HG02943 (cell line): ENCODE results near the gene RNF31.
"Not testable (repeated sequence)": the region's sequence is repeated elsewhere in the genome, so short reads cannot be mapped to it uniquely, and the experiment has no call there.

Source experiments
- ATAC-seq: cut with Tn5 transposase; IDR thresholded peaks from one replicate; pipeline ENCODE4 v1.9.1; 2021; ENCODE audit warnings: mild to moderate bottlenecking, low read depth, moderate library complexity; ENCODE audit not compliant: unreplicated experiment

RNF31 gene

GRCh38 chr14:24146978-24147760 is at the start of gene RNF31:
RNF31 (plus strand) TSS chr14:24147498; CDS start chr14:24147699, 201 bp downstream.
- ATAC-seq, result peak; percentile 80

DNA sequence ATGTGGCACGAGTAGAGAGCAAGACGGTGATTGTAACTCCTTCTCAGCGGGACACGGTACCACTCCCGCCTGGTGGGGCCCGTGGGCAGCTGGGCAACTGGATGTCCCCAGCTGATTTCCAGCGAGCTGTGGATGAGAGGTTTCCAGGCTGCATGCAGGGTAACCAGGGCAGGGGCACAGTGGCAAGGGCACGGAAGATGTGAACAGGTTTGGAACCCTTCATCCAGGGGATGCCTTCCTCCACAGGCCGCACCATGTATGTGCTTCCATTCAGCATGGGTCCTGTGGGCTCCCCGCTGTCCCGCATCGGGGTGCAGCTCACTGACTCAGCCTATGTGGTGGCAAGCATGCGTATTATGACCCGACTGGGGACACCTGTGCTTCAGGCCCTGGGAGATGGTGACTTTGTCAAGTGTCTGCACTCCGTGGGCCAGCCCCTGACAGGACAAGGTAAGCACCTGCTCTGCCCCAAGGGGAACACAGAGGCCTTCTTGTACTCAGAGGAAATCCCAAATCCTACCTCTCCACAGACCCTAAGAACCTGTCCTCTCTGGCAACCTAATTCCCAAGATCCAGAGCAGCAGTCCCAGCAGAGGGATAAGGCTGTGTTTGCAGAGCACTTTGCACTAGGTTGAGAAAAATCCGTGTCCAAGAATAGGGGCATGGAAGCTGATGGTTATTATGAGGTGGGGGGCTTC is 48.9 kb upstream of the RNF31 start:
- no peak for ATAC-seq

DNA sequence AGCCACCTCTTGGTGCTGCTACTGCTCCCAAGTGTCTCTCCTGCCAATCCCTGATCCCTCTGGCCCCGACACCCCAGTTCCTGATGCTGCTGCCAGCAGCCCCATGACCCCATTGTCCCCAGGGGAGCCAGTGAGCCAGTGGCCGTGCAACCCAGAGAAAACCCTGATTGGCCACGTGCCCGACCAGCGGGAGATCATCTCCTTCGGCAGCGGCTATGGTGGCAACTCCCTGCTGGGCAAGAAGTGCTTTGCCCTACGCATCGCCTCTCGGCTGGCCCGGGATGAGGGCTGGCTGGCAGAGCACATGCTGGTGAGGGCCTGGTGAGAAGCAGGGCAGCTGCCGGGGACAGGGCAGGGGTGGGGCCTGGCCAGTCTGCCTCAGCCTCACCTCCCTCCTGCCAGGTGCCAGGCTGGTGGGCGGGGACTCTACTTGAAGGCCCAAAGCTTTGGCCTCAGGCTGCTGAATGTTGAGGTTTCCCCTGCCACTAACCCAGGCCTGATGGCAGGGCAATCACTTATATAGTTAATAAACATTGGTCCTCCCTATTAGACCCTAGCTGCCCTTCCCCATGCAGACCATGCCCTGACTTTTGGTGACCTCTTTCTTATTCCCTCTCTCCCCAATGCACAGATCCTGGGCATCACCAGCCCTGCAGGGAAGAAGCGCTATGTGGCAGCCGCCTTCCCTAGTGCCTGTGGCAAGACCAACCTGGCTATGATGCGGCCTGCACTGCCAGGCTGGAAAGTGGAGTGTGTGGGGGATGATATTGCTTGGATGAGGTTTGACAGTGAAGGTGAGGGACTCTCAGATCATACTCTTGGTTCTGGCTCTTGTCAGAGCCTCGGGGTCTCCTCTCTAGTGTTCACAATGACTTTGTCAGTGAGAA is 48.1 kb upstream of the RNF31 start:
- no peak for ATAC-seq

DNA sequence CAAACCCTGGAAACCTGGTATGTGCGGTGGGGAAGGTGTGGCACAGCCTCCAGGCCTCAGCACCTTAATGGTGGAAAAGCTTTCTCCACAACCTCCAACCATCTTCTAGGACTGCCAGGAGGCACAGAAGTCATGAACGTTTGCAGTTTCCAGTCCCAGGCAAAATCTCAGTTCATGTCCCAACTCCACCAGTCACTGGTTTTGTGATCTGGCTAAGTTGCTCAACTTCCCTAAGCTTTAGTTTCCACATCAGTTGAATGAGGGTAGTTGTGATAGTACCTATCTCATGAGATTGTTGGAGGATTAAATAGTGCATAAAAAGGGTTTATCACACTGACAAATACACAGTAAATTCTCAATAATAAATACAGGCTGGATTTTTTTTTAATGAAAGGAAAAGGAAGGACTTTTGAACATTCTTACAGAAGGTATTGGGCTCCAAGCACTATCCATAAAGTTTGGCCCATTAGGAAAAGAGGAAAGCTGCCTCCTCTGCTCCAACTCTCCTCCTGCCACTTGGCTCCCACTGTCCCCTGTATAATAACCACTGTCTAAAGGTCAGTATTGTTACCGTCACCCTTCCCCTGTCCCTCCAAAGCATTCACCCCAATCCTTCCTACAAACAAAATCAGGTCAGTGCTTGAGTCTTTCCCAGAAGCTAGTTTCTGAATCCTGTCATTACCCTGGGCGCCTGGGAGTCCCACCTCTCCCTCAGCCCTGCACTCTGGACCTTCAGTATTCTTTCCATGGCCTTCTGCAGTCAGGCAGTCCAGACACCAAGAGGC is 46.9 kb upstream of the RNF31 start:
- no peak for ATAC-seq

- ATAC-seq, result no peak
Measured at GRCh38 chr14:24100982-24101494, 46.3 kb upstream of the RNF31 start.

DNA sequence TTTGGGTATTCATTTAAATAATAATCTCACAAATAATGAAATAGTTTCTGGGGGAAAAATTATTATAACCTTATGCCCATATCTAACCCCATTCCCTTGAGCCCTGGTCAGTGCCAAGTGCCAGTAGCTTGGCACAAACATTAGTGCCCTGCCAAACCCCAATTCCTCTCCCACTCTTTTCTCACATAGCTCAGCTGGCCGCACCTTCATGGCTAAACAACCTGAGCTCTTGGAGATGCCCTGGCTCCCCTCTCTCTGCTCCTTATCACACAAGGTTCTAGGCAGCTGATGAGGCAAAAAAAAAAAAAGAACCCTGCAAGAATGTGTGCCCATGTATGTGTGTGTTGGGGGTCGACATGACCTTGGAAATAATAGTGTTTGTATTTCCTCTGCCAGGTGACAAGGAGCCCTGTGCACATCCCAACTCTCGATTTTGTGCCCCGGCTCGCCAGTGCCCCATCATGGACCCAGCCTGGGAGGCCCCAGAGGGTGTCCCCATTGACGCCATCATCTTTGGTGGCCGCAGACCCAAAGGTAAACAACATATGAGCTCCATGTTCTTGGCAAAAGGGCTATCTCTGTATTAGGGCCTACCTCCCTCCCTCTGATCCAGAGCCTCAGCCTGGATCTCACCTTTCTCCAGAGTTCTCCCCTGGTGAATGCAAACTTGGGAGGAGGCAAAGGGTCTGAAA is 44.8 kb upstream of the RNF31 start:
- ATAC-seq, result no peak

DNA sequence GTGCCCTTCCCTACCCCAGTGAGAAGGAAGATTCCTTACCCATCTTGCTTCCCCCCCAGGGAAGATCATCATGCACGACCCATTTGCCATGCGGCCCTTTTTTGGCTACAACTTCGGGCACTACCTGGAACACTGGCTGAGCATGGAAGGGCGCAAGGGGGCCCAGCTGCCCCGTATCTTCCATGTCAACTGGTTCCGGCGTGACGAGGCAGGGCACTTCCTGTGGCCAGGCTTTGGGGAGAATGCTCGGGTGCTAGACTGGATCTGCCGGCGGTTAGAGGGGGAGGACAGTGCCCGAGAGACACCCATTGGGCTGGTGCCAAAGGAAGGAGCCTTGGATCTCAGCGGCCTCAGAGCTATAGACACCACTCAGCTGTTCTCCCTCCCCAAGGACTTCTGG is 43.8 kb upstream of the RNF31 start:
- ATAC-seq, result no peak

- ATAC-seq, result not testable (repeated sequence)
Measured at GRCh38 chr14:24105609-24106239, 41.6 kb upstream of the RNF31 start.

DNA sequence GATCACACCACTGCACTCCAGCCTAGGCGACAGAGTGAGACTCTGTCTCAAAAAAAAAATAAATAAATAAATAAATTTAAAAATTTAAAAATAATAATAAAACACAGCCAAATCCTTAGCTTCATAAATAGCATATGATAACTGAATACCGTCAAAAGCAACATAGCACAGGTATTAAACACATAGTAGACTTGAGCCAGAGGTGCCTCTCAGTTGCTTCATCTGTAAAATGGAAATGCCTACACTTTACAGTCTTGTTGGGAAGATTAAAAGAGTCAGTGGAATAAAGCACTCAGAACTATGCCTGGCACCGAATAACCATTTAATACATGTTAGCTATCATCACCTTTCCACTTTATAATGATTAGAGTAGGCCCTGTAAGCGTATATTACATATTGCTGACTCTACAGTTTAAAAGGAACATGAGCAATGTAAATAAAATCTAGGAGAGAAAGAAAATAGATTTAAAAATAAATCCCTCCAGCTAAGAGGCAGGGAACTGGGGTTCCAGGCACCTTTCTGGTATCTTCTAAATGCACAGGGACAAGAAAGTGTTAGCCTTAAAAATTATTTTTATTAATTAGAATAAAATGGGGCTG is 40.5 kb upstream of the RNF31 start:
- ATAC-seq, result no peak

- no peak for ATAC-seq
Measured at GRCh38 chr14:24108336-24108874, 38.9 kb upstream of the RNF31 start.

DNA sequence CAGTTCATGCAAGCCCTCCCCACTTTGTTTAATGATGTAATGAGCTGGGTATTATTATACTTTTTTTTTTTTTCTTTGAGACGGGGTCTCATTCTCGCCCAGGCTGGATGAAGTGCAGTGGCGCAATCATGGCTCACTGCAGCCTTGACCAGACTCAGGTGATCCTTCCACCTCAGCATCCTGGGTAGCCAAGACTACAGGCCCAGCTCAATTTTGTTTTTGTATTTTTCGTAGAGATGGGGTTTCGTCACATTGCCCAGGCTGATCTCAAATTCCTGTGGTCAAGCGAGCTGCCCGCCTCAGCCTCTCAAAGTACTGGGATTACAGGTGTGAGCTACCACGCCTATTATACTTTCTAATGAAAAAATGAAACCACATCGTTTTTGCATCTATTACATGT is 37.2 kb upstream of the RNF31 start:
- no peak for ATAC-seq

DNA sequence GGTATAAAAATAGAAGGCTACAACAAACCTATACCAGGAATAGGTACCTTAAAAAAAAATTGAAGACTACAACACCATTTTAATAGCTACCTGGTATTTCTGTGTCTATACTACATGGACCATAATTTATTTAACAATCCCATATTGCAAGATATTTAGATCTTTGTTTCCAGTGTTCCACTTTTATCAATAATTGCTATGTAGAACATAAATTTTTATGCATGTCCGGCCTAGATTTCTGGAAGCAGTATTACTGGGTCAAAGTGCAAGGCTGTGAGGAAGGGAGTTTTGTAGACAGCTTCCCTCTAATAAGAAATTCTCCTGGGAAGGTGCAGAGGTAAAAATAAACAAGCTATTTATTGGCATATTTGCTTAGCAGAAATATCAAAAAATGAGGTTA is 36.8 kb upstream of the RNF31 start:
- ATAC-seq, result no peak

DNA sequence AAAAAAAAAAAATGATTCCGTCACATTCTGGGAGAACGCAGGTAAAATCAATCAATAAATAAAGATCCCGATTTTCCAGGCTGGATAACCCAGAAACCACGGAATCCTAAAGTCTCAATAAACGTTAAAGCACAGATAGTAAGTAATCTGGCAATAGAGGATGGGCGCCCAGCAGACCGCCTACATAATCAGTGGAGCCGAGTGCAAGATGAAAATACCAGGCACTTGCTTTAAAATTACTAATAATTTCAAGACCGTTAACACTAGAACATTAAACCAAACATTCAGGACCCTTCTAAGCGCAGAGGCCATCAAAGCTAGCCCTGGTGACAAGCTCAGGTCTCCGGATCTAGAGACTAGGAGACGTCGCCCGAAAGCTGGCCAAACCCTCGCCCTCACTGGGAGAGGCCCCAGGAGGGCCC is 33.9 kb upstream of the RNF31 start:
- ATAC-seq, result no peak

GRCh38 chr14:24113801-24114531 is 33.3 kb upstream of the RNF31 start:
- ATAC-seq, result peak; percentile 16

GRCh38 chr14:24114532-24115421 is 32.5 kb upstream of the RNF31 start, which contains the start of the genes DCAF11 and NRL:
DCAF11 (plus strand) TSS chr14:24114777; CDS start chr14:24115595, 818 bp downstream.
NRL (minus strand) TSS chr14:24114949; CDS start chr14:24082848, 32,101 bp downstream.
- peak; percentile 83 for ATAC-seq

DNA sequence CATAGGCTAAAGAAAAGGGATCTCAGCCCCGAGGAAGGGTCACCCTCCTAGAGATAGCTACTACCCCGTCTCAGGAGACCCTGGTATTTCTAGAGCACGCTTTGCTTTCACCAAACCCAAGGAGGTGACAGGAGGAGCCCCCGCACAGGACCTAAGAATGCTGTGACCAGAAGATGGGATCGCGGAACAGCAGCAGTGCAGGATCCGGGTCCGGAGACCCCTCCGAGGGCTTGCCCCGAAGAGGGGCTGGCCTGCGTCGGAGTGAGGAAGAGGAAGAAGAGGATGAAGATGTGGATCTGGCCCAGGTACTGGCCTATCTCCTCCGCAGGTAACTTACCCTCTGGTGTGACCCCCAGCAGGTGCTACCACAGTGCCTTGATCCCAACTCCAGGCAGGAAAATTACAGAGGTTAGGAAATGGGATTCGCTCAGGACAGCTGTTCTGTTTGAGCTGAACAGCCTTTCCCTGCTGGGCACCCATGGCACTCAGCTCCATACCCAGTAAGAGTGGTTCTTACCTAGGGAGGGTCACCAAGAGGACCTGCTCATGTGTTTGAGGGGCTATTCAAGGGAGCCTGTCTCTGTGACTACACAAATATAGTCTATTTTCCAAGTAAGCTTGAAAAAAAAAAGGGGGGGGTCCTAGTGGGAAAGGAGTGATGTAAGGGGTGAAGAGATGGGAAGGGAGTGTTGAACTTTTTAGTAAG is 31.7 kb upstream of the RNF31 start:
- no peak for ATAC-seq
